SK-N-SH (cell line): ENCODE data around the gene LYPD4. TPM values are rescaled to one million over a fixed set of nuclear protein-coding genes. Genes with fewer than 3 reads are reported as not detected.

ENCODE experiments used
- CTCF ChIA-PET: fragments of 300-600, 350-600 bp; formaldehyde crosslinking; extraction: SDS; loops from one replicate; lab custom pipeline; 2021; lab: Yijun Ruan, JAX
- POLR2A ChIA-PET: fragments of 350-600 bp; sonication (Branson Sonifier 250); formaldehyde crosslinking; extraction: SDS; loops from one replicate; lab custom pipeline; 2020; ENCODE audit warnings: antibody characterized with exemption, inconsistent platforms; lab: Yijun Ruan, JAX
- DNase-seq: peaks from one replicate; pipeline ENCODE4 v3.0.0; 2012
- H2AFZ ChIP-seq: fragments of 200-600 bp; sonication (generic); 2 replicates; pipeline ENCODE4 v1.8.1; 2016; ENCODE audit warnings: antibody characterized with exemption, mild to moderate bottlenecking, low read depth
- H3F3A ChIP-seq: fragments of 200-600 bp; sonication (generic); replicated peaks from 2 replicates; pipeline ENCODE3; 2016; ENCODE audit warnings: antibody characterized with exemption, mild to moderate bottlenecking; ENCODE audit not compliant: insufficient read depth
- H3K27ac ChIP-seq, 2 experiments: fragments of 200-500 bp in 1 of 2; fragments of 200-600 bp in 1 of 2; sonication (Bioruptor generic) in 1 of 2; sonication (generic), shearing (Covaris generic) in 1 of 2; 2 replicates each; pipeline versions ENCODE4 v1.5.1 to v1.6.1; 2014 to 2016; ENCODE audit warnings: low read depth in 2 of 2, inconsistent platforms in 1 of 2, low read length in 1 of 2, mild to moderate bottlenecking in 1 of 2, mixed read lengths in 1 of 2
- H3K27me3 ChIP-seq: fragments of 200-600 bp; sonication (generic), shearing (Covaris generic); 2 replicates; pipeline ENCODE4 v1.6.1; 2016; ENCODE audit warnings: mixed run types; ENCODE audit not compliant: insufficient read depth
- H3K36me3 ChIP-seq, 2 experiments: fragments of 200-500 bp in 1 of 2; fragments of 200-600 bp in 1 of 2; sonication (Bioruptor generic) in 1 of 2; sonication (generic) in 1 of 2; replicated peaks in 1 of 2; 2 replicates each; pipeline versions ENCODE3 to v1.5.1; 2014 to 2016; ENCODE audit warnings: low read length in 1 of 2, mild to moderate bottlenecking in 1 of 2; ENCODE audit not compliant: insufficient read depth in 2 of 2, control insufficient read depth in 1 of 2
- H3K4me1 ChIP-seq, 2 experiments: fragments of 200-500 bp in 1 of 2; fragments of 200-600 bp in 1 of 2; sonication (Bioruptor generic) in 1 of 2; sonication (generic), shearing (Covaris generic) in 1 of 2; 2 replicates each; pipeline versions ENCODE4 v1.5.1 to v1.6.1; 2014 to 2016; ENCODE audit warnings: low read depth in 1 of 2, low read length in 1 of 2, mixed run types in 1 of 2; ENCODE audit not compliant: insufficient read depth in 2 of 2, control insufficient read depth in 1 of 2
- H3K4me2 ChIP-seq: fragments of 200-600 bp; sonication (generic), shearing (Covaris generic); 2 replicates; pipeline ENCODE4 v1.6.1; 2017; ENCODE audit warnings: mixed run types
- H3K4me3 ChIP-seq, 2 experiments: fragments of 200-500 bp in 1 of 2; fragments of 200-600 bp in 1 of 2; sonication (Bioruptor generic) in 1 of 2; sonication (generic), shearing (Covaris generic) in 1 of 2; 2 replicates each; pipeline versions ENCODE4 v1.5.1 to v1.8.1; 2014 to 2016; ENCODE audit warnings: low read depth in 2 of 2, inconsistent platforms in 1 of 2, low read length in 1 of 2, mild to moderate bottlenecking in 1 of 2, mixed read lengths in 1 of 2, moderate library complexity in 1 of 2
- H3K79me2 ChIP-seq: fragments of 200-600 bp; sonication (generic); 2 replicates; pipeline ENCODE4 v1.8.1; 2017; ENCODE audit warnings: mild to moderate bottlenecking; ENCODE audit not compliant: insufficient read depth
- H3K9ac ChIP-seq: fragments of 200-600 bp; sonication (generic); 2 replicates; pipeline ENCODE4 v1.6.1; 2017; ENCODE audit warnings: mixed run types
- H3K9me2 ChIP-seq: fragments of 200-600 bp; sonication (generic); 2 replicates; pipeline ENCODE4 v1.6.1; 2017; ENCODE audit warnings: mixed run types
- H3K9me3 ChIP-seq: fragments of 200-600 bp; sonication (generic); 2 replicates; pipeline ENCODE4 v1.6.1; 2017; ENCODE audit warnings: mixed run types, mild to moderate bottlenecking, moderate library complexity
- H4K20me1 ChIP-seq: fragments of 200-600 bp; sonication (generic); 2 replicates; pipeline ENCODE4 v1.6.1; 2017; ENCODE audit warnings: mild to moderate bottlenecking, mixed run types; ENCODE audit not compliant: insufficient read depth
- CHD2 ChIP-seq: fragments of 150-350 bp; IDR thresholded peaks from 2 replicates; pipeline ENCODE4 v1.6.1; 2018; ENCODE audit warnings: low read length; ENCODE audit not compliant: partially characterized antibody
- CTCF ChIP-seq: fragments of 200-600 bp; sonication (generic); IDR thresholded peaks from 2 replicates; pipeline ENCODE4 v1.6.1; 2017; ENCODE audit warnings: antibody characterized with exemption, mild to moderate bottlenecking, moderate library complexity
- ELF1 ChIP-seq: IDR thresholded peaks from 2 replicates; pipeline ENCODE4 v1.4.0; 2012
- EZH2phosphoT487 ChIP-seq: fragments of 200-600 bp; sonication (generic); IDR thresholded peaks from 2 replicates; pipeline ENCODE4 v1.6.1; 2017; ENCODE audit warnings: low read depth, mixed run types, mild to moderate bottlenecking, antibody characterized with exemption, moderate library complexity, borderline replicate concordance
- GATA2 ChIP-seq: sonication (generic); formaldehyde crosslinking; IDR thresholded peaks from 2 replicates; pipeline ENCODE4 v1.5.0; 2020; ENCODE audit warnings: mild to moderate bottlenecking, missing genetic modification reagents
- IRF3 ChIP-seq: fragments of 150-350 bp; IDR thresholded peaks from 2 replicates; pipeline ENCODE4 v1.6.1; 2016; ENCODE audit warnings: mild to moderate bottlenecking, low read depth, low read length
- JUND ChIP-seq: IDR thresholded peaks from 2 replicates; pipeline ENCODE4 v1.4.0; 2012
- MEF2A ChIP-seq: IDR thresholded peaks from 2 replicates; pipeline ENCODE4 v1.4.0; 2012; ENCODE audit warnings: low read depth, borderline replicate concordance
- NRF1 ChIP-seq: IDR thresholded peaks from 2 replicates; pipeline ENCODE4 v1.6.1; 2012; ENCODE audit warnings: low read depth, mild to moderate bottlenecking, low read length
- PBX3 ChIP-seq: IDR thresholded peaks from 2 replicates; pipeline ENCODE4; 2012
- RXRA ChIP-seq: IDR thresholded peaks from 2 replicates; pipeline ENCODE4 v1.4.0; 2012; ENCODE audit warnings: low read depth, mild to moderate bottlenecking, borderline replicate concordance
- SIN3A ChIP-seq: IDR thresholded peaks from 2 replicates; pipeline ENCODE4 v1.6.1; 2012; ENCODE audit warnings: low read depth, mild to moderate bottlenecking, low read length, moderate library complexity, borderline replicate concordance
- SMC3 ChIP-seq: IDR thresholded peaks from 2 replicates; pipeline ENCODE4 v1.6.1; 2012; ENCODE audit warnings: low read depth, low read length, improper control_type of control experiment
- TCF12 ChIP-seq: IDR thresholded peaks from 2 replicates; pipeline ENCODE4 v1.4.0; 2012
- USF1 ChIP-seq: IDR thresholded peaks from 2 replicates; pipeline ENCODE4 v1.4.0; 2012; ENCODE audit warnings: low read depth, borderline replicate concordance
- YY1 ChIP-seq: IDR thresholded peaks from 2 replicates; pipeline ENCODE4 v1.4.0; 2012; ENCODE audit warnings: low read depth, mild to moderate bottlenecking
- ZBTB33 ChIP-seq: IDR thresholded peaks from 2 replicates; pipeline ENCODE4 v1.4.0; 2012; ENCODE audit warnings: low read depth, borderline replicate concordance
- WGBS: methylation state at CpG from one replicate; pipeline ENCODE4 v1.1.6; 2017; ENCODE audit warnings: low lambda C conversion rate; 5-methylcytosine and 5-hydroxymethylcytosine counted together
- polyA plus RNA-seq, 3 experiments: library from polyadenylated mRNA; depleted of rRNA; stranded (reverse); fragments of >200 nt; gene quantifications; 2 replicates each; pipeline ENCODE4 v1.2.3, GENCODE V29; 2012

Gene LYPD4
- polyA plus RNA-seq, 1 of the 3 experiments (the other 2 are of a cell fraction) = not detected

GRCh38 chr19:41813911-41814310 is 30.6 kb downstream of the LYPD4 start (continued):
- no peak for TF ChIP-seq GATA2 (CRISPR knock-in tag)
- TF ChIP-seq YY1 = no peak
- no peak for TF ChIP-seq SIN3A
- TF ChIP-seq TCF12 = no peak
- no peak for TF ChIP-seq IRF3
- TF ChIP-seq CHD2 = no peak

GRCh38 chr19:41811981-41812380 is 32.5 kb downstream of the LYPD4 start:
- CTCF ChIA-PET = interaction anchor here (0.6 to 3.3 kb wide), 3 partner anchors 17 to 23 kb away, joined by 3 to 16 read pairs (median 6); partner anchors contain the start of gene CEACAM3
- H3K4me2 ChIP-seq = no peak overlapping the region
- no peaks in the 10 kb centered on the region for H4K20me1 ChIP-seq
- no peaks in the 10 kb centered on the region for H3K79me2 ChIP-seq
- no peaks in the 10 kb centered on the region for H3F3A ChIP-seq
- peaks cover 5% of the 10 kb centered on the region; the same call in 1 of the 2 replicates for H3K27me3 ChIP-seq
- POLR2A ChIA-PET = no interaction called here
- H3K36me3 ChIP-seq = no peaks in the 10 kb centered on the region
- 12% methylated on average over 3 of the region's 3 CpGs for WGBS
- H3K9me3 ChIP-seq = no peaks in the 10 kb centered on the region
- H3K9me2 ChIP-seq = no peaks in the 10 kb centered on the region
- no peak overlapping the region for H2AFZ ChIP-seq
- no peak for TF ChIP-seq NRF1
- TF ChIP-seq RXRA = no peak
- TF ChIP-seq MEF2A = no peak
- no peak for TF ChIP-seq SIN3A
- TF ChIP-seq USF1 = no peak
- no peak for TF ChIP-seq PBX3
- no peak for TF ChIP-seq YY1
- TF ChIP-seq, all 33 proteins: peak for 0
- Histone ChIP-seq H3K4me3 (no peak overlapping the region), H3K27ac (no peak overlapping the region), H3K9ac (no peak overlapping the region), H3K4me1 (no peaks in the 10 kb centered on the region)
- DNase-seq = no peak

GRCh38 chr19:41811036-41811435 is 33.4 kb downstream of the LYPD4 start:
- Histone ChIP-seq H3K9me3 (no peaks in the 10 kb centered on the region), H3K79me2 (no peaks in the 10 kb centered on the region), H2AFZ (no peak overlapping the region), H3K4me3 (no peak overlapping the region), H4K20me1 (no peaks in the 10 kb centered on the region), H3K9me2 (no peaks in the 10 kb centered on the region), H3K36me3 (no peaks in the 10 kb centered on the region), H3K27me3 (peaks cover 12% of the 10 kb centered on the region; the same call in 1 of the 2 replicates), H3K9ac (no peak overlapping the region), H3K27ac (no peak overlapping the region), H3K4me1 (no peaks in the 10 kb centered on the region), H3K4me2 (no peak overlapping the region), H3F3A (no peaks in the 10 kb centered on the region)
- no peak for DNase-seq
- 15% methylated on average over 3 of the region's 3 CpGs for WGBS
- CTCF ChIA-PET = interaction anchor here (1.1 to 3.3 kb wide), 3 partner anchors 16 to 58 kb away, joined by 4 to 16 read pairs (median 6); partner anchors contain the start of gene CEACAM3
- POLR2A ChIA-PET = no interaction called here
- TF ChIP-seq TCF12 (no peak), ZBTB33 (no peak), EZH2phosphoT487 (no peak), CTCF (no peak), SMC3 (no peak), JUND (no peak), CHD2 (no peak), NRF1 (no peak), ELF1 (no peak)
